GM13977 (cell line): ENCODE data around the gene ABCC8.

Source experiments
- DNase-seq: peaks from one replicate; pipeline ENCODE4 v3.0.0; 2012; ENCODE audit warnings: low spot score
- in situ Hi-C: fragments of 300-500 bp; cut with MboI; formaldehyde crosslinking; loops from one replicate; pipeline ENCODE4 v1.12.0; 2022; ENCODE audit warnings: low sequenced_read_pairs, low pct_unique_long_range_greater_than_20kb, mixed read lengths, inconsistent platforms; ENCODE audit not compliant: unreplicated experiment
- TF ChIP-seq, protein P1 (sequence below): IDR thresholded peaks from 2 replicates; pipeline ENCODE4 v1.5.1; 2012; ENCODE audit warnings: mild to moderate bottlenecking, control low read depth; ENCODE audit not compliant: insufficient read depth; ENCODE audit errors: extremely low read depth, missing control alignments

ABCC8 gene

GRCh38 chr11:17394743-17395390, 81.8 kb downstream of the ABCC8 start:
- TF ChIP-seq, protein P1, sequence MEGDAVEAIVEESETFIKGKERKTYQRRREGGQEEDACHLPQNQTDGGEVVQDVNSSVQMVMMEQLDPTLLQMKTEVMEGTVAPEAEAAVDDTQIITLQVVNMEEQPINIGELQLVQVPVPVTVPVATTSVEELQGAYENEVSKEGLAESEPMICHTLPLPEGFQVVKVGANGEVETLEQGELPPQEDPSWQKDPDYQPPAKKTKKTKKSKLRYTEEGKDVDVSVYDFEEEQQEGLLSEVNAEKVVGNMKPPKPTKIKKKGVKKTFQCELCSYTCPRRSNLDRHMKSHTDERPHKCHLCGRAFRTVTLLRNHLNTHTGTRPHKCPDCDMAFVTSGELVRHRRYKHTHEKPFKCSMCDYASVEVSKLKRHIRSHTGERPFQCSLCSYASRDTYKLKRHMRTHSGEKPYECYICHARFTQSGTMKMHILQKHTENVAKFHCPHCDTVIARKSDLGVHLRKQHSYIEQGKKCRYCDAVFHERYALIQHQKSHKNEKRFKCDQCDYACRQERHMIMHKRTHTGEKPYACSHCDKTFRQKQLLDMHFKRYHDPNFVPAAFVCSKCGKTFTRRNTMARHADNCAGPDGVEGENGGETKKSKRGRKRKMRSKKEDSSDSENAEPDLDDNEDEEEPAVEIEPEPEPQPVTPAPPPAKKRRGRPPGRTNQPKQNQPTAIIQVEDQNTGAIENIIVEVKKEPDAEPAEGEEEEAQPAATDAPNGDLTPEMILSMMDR, result no peak
- in situ Hi-C loops, result no loop called here

DNA sequence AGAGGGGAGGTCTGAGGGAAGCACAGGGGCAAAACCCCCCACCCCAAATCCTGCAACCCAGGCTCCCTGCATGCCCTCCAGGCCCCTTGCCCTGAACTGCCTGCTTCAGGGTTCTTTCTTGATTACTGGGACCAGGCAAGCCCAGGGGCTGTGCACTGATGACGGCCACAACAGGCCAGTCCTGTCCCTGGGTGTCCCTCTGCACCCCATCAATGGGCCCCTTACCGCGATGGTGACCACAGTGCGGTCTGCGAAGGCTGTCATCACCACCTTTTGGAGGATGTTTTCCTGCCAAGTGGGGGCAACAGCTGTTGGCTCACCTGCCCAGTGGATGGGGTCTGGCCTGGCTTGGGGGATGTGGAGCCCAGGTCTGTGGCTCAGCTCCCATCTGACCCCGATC, 83.2 kb downstream of the ABCC8 start:
- TF ChIP-seq, protein P1, result no peak
- DNase-seq, result peak; percentile 8
- in situ Hi-C loops, result no loop called here

More at GRCh38 chr11:17394743-17395390, 81.8 kb downstream of the ABCC8 start:
- DNase-seq, result peak; percentile 19

DNA sequence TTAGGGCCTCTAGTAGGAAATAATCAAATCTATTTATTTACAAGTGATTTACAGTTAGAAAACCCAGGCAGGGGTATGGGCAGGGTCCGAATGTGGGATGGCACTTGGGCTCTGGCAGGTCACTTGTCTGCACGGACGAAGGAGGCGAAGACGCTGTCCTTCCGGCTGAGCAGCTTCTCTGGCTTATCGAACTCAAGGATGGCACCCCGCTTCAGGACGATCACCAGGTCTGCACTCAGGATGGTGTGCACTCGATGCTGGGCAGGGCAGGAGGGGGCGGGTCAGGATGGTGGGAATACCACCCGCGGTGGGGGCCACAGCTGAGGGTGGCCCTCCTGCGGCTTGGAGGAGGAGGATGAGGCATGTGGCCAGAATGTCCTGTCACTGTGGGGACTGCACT, 83.8 kb downstream of the ABCC8 start:
- TF ChIP-seq, protein P1, result no peak
- no peak for DNase-seq
- in situ Hi-C loops, result no loop called here

DNA sequence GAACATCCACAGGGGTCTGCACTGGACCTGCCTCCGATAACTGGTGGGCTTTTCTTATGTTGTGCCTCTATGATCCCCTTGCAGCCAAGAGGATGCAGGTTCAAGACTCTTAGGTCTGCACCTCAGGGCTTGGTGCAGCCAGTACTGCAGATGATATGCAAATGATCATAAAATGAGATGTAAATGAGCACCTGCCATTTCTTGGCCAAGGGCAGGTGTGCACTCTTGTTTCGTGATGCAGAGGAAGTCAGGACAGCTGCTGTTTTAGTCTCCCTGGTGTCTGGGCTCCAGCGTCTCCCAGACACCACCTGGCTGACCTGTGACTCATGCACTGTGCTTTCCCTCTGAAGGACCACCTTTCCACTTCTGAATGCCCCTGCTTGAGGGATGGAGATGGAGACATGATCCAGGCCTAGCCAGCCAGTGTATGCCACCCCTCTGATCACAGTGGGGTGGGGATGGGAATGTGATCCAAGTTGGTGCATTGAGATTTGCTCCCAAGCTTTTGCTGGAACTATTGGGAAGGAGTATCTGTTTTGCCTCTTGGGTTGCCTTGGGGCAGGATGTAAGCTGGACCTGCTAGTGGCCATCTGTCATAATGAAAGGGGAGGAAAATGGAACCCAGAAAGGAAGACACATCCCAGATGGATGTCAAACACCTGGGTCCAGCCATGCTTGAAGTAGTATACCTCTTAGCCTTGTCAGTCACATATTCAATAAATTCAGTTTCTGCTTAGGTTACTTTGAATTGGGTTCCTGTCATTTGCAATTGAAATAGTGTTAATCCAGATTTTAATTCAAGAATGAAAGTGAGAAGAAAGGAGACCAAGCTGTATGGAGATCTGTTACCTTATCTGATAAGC, 84.9 kb downstream of the ABCC8 start:
- in situ Hi-C loops, result no loop called here
- peak; percentile 15 for DNase-seq

GRCh38 chr11:17389957-17390649, 86.5 kb downstream of the ABCC8 start:
- peak; percentile 19 for DNase-seq
- in situ Hi-C loops, result loop anchor here (10.0 kb wide), 1 partner anchor 115 kb away; no protein-coding TSS in a partner anchor
- TF ChIP-seq, protein P1, result no peak

More for the DNA sequence above, 84.9 kb downstream of the ABCC8 start:
- TF ChIP-seq, protein P1, result no peak

DNA sequence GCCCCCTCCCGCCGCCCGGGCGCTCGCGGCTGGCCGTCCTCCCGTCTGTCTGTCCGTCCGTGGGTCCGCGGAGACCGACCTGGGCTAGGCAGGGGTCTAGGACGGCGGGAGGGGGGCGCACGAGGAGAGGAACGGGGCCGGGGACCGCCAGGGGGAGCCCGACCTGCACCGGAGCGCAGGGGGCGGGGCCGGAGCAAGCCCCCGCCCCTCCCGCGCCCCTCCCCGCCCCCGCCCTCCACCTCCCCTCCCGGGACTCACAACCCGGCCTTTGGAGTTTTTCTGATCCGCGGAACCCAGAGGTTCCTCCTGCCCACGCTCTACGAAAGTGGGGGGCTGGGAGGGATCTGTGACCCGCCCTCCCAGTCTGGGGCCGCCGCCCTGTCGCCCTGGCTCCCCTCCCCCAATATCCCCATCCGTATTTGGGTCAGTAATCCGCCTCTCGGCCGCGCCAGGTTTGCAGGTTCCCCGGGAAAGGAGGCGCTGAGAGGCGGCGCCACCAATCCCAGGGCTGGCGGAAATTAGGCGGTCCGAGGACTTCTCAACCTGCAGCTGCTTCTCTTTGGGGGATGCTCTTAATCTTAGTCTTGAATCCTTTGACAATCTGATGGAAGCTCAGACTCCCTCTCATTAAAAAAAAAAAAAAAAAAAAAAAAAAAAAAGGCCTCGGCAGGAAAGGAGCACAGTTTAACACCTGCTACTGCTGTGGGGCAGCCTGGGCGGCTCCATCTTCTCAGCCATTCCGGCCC, 87.3 kb downstream of the ABCC8 start:
- TF ChIP-seq, protein P1, result peak; percentile 73
- DNase-seq, result peak; percentile 89
- in situ Hi-C loops, result loop anchor here (10.0 kb wide), 1 partner anchor 115 kb away; no protein-coding TSS in a partner anchor
